GM21619 (cell line): ENCODE data around the gene ZNF778.

ENCODE experiments used
- ATAC-seq: cut with Tn5 transposase; IDR thresholded peaks from one replicate; pipeline ENCODE4 v1.9.1; 2021; ENCODE audit not compliant: unreplicated experiment

Gene ZNF778

DNA sequence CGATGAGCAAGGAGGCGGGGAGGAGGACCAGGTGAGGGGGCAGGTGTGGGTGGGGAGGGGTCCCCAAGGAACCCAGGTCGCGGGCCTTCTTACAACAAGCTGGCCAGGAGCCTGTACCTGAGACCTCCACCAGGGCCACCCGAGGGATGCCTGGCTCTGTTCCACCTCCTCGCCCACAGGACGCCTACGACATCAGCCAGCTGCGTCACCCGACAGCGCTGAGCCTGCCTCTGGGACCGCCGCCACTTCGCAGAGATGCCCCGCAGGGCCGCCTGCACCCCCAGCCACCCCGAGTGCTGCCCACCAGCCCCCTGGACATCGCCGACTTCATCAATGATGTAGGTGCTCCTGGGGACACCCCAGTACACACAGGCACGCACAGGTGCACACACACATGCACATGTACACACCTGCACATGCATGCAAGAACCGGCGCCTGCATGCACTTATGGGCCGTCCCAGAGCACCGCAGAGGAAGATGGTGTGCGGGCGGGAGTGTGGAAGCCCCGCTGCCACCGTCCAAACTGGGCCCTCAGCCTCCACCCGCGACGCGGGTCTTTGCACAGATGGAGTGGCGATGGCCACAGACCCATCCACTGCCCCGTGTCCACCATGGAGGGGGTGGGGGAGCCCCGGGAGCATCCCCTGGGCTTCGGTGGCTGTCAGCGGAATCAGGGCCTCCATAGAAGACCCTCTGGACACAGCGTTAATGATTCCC, 23.8 kb upstream of the ZNF778 start:
- ATAC-seq: no peak

DNA sequence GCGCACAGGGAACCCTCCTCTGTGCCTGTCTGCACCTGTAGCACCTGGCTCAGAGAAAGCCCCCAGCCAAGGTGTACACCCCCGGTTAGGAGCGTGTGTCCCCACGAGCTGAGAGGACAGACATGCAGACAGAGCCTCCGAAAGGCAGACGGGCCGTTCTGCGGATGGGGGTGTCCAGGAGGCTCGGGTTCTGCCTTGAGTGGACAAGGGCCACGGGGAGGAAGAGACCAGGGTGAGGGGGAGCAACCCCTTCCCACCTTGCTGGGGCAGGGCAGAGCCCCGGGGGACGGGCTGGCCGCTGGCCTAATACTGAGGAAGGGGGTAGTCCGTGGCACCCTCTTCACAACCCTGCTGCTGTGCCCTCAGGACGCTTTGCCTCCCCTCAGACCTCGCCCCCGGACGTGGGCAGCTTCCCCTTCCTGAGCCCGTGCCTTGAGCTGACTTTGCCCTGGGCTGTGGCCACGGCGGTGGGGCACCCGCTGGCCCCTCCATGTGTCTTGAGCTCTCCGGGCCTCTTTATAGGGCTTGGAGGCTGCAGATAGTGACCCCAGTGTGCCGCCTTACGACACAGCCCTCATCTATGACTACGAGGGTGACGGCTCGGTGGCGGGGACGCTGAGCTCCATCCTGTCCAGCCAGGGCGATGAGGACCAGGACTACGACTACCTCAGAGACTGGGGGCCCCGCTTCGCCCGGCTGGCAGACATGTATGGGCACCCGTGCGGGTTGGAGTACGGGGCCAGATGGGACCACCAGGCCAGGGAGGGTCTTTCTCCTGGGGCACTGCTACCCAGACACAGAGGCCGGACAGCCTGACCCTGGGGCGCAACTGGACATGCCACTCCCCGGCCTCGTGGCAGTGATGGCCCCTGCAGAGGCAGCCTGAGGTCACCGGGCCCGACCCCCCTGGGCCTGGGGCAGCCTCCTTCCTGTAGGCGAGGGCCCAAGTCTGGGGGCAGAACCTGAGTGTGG, 22.9 kb upstream of the ZNF778 start:
- ATAC-seq: no peak

DNA sequence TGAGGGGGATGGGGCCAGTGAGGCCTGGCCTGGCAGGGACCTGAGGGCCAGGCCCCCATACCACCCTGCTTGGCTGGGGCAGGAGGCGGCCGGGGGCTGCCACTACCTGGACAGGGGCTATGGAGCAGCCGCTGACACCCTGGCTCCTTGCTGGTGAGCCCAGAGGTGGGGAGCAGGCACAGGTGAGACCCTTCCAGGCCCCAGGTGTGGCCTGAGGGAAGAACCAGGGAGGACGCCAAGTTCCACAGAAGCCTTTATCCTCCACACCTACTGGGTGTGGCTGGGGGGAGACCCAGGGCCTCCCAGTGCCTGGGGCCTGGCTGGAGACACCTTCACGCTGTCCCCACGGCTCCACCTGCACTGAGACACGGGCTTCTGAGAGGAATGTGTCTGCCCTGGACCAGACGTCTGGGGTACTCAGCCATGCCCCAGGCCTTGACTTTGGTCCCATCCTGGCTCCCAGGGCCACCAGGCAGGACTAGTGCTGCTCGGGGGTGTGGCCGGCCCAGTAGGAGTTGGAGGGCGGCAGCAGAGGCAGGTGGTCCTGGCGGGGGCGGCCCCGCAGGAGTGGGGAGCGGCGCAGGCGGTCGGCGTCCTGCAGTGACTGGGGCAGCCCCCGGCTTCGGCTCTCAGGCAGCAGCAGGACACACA, 21.9 kb upstream of the ZNF778 start:
- ATAC-seq: no peak

DNA sequence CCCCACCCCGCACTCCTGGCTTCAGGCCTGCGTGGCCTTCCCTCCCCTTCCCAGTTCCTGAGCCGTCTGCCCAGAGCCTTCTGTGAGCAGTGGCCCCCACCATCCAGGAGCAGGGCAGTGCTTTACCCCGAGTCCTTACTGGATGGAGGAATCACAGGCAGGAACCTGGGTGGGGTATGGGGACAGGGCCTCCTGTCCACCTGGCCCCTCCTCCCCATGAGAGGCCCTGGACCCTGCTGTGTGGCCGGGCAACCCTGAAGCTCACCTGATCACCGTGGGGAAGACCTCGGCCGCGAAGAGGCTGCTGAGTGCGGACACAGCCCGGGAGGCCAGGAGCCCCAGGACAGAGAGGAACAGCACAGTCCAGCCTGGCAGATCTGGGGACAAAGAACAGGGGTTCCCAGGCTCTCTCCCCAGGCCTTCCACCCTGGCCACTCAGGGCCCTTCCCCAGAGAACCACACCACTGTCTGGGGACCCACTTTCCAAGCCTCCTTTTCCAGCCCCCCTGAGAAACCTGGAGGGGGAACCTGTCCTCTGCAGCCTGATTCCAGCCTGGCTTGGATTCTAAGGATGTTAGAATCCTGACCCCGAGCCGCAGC, 20.4 kb upstream of the ZNF778 start:
- ATAC-seq: no peak

DNA sequence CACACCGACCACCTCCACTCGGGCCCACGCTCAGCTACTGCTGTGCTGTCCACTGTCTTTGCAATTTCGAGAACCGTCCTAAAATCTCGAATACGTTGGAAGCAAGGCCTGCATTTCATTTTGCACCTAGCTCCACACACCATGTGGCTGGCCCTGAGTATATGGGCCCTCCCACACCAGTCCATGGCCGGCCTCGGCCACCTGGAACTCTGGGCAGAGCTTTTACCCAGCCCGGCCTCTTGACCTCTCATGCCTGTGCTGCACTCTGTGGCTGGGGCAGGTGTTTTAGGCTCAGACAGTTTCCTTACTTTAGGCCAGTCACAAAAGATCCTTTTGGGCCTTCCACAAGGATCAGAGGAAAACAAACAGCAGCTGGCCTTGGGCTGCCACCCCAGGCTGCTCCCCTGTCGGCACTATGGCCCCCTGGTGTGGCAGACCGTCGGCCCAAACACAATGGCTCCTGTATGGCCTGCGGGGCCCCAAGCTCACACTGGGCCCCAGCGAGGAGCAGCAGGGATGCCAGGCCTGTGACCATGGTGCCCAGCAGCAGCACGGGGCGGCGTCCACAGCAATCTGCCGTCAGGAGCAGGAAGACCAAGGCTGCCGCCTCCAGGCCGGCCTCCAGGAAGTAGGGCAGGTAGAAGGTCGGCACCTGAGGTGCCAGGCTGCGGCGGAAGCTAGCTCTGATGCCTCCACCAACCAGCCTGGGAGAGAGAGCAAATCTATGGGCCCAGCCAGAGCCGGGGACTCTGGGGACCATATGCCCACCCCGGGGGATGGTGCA, 19.7 kb upstream of the ZNF778 start:
- ATAC-seq: no peak

DNA sequence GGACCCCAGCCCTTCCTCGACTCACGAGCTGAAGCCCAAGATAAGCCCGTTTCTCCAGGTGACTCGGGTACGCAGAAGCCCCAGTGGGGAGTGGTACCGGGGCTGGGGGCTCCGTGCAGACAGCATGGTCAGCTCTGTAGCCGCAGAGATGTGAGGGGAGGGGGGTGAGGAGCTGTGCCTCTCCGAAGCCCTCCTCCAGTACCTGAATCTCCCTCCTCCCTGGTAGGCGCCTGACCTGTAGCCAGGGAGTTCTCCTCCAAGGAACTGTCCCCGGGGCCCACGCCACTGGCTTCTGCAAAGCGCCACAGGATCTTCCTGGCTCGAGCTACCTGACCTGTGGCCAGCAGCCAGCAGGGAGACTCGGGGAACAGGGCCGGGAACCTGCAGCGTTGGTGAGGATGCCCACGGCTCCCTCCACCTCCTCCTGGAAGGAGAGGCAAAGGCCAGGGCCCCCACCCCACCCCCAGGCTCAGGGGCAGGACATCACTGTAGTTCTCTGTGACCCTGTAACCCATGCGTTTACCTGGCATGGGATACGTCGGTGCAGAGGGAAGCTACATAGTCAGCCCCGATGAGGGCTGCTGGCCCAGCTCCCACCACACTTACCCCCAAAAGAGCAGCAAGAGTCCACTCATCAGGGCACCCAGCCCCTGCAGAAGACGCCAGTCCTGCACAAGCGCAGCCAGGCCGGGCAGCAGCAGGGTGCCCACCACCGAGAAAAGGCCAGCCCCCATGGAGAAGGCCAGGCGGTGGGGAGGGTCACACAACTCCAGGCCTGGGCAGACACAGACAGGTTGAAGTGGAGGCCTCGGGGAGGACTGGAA, 18.9 kb upstream of the ZNF778 start:
- no peak for ATAC-seq

DNA sequence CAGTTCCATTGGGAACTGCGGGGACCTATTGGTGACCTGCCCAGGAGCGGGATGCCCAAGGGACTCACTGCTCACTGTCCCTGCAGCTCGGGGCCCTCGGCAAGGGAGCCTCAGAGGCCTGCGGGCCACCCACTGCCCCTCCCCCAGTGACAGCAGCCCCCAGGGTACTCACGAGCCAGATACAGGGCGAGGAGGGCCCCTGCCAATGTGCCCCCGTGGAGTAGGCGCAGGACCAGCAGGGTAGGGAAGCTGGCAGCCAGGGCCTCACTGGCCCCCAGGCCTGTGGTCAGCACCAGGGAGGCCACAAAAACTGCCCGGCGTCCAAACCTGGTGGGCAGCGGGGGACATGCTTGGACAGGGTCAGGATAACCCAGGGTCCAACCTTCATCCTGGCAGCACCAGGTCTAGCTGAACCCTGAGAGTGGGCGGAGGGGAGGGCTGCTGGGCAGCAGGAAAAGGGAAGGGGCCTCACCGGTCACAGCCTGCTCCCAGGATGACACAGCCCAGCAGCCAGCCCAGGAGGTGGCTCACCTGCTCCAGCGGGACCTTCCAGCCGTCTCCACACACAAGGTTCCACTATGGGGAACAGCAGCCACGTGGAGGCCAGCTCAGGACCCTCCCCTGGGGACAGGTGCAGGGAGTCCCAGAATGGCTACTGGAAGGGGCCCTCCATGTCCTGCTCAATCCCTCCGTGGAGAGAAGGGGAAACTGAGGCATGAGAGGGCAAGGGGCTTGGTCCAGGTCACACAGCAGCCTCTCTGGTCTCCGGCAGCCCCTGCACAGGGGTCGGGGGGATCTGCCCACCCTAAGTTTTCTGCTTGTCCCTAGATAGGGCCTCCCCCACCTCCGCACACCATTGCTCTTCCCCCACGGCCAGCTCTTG, 18.0 kb upstream of the ZNF778 start:
- ATAC-seq: no peak

DNA sequence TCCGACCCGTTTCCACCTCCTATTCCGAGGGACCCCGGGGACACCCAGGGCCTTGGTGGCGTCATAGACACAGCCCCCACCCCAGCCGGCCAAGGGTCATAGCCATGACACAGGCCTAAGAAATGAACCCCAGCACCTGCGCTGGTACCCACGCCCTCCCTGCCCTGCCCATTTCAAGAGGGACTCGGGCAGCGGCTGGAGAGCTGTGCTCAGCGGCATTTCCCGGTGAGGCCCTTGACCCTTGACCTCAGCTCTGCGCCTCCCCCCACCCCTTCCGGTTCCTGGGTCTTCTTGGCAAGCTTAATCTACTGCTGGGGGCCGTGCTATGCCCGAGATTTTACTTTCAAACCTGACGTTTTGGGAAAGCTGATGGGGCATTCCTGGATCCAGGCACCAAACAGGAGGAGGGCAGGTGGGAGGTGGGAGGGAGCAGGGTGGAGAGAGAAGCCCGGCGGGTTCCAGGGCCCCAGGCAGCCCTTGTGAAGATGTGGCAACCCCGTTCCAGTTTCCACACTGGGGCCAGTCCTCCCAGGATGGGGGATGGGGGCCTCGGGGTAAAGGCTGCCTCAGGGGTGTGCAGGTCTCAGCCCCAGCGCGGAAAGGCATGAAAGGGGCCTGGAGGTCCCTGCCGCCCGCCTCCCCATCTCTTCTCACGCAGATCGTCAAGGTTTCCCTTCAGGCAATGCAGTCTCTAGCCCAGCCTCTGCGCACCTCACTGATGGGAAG, 17.2 kb upstream of the ZNF778 start, which contains the start of gene SLC22A31:
SLC22A31 (minus strand) TSS at position 414 of the 726 bp plus-strand sequence; CDS start at position 378, 36 bp downstream.
- ATAC-seq: no peak

DNA sequence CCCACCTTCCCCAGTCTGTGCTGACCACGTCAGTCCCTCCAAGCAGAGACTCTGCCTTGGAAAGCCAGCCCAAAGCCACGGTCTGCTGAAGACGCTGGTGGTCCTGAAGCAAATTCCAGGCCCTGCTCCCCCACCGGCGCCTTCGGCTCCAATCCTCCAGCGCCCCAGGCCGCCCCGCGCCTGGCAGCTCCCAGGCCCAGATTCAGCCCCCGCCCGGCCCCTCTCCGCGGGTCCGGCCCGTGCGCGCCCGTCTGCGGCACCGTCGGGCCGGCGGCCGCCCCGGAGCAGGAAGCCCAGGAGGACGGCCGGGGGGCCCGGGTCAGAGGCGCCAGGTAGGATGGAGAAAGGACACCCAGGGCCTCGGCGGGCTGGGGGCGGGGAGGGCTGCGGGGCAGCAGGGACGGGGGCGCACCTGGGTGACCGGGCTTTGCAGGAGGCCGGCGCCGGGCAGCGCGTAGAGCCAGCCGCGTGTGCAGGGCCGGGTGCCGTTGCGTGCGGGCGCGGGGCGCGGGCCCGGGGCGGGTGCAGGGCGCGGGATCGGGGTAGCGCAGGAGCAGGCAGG, 16.6 kb upstream of the ZNF778 start:
- ATAC-seq: no peak

DNA sequence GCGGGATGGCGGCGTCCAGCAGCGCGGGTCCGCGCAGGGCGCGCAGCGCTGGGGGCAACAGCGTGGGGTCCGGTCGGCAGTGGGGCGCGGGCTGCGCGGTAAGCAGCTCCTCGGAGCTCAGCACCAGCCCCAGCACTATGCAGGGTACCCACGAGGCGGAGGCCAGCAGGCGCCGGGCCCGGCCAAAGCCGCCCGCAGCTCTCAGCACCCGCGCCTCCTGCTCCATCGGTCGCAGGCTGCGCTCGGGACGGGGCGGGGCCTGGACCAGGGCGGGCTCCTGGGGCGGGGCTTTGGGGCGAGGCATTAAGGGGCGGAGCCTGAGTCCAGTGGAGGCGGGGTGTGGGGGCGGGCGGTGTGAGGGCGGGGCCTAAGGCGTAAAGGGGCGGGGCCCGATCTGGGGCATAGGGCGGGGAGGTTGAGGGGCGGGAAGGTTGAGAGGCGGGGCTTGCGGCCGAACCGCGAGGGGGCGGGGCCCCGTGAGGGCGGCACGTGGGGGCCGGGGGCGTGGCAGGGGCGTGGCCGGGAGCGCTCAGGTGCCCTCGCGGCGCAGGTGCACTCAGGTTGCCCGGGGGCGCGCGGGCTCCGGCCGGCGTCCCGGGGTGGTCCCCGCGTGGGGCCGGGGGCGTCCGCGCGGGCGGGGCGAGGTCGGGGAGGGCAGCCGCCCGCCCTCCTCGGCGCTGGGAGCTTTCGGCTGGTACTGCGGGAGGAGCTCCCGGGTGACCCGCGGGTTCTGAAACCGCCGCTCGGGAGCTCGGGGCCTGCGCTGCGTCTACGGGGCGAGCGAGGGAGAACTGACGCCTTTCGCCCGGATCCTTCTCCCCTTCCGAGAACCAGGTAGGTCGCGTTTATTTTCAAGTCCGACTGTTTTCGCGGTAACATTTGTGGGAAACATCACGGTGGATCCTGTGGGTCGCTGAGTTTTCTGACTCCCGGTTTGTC, 15.8 kb upstream of the ZNF778 start:
- ATAC-seq: no peak

DNA sequence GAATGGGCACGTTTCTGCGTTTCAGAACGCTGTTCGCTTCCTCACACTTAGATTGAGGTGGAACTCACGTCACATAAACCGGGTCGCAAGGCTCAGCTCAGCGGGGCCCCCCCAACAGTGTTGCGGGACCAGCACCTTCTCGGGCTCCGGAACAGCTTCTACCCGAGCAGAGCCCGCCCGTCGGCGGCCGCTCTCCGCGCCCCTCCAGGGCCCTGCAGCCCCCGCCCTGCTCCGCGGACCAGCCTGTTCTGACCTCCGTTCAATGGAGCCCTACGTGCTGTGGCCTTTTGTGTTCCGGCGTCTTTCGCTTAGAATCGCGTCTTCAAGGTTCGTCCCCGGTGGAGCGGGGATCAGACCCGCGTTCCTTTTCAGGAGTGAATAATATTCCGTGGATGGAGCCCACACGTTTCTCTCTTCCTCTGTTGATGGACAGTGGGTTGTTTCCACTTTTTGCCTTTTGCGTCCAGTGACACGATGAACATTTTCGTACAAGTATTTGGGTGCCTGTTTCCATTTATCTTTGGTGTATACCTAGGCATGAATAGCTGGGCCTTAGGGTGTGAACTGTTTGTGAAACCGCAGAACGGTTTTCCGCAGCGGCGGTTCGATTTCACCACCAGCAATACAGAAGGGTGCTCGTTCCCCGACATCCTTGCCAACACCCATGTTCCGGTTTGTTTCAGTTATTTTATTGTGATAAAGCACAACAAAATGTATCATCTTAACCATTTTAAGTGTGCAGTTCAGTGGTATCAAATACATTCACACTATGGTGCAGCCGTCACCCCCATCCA, 14.9 kb upstream of the ZNF778 start:
- no peak for ATAC-seq

DNA sequence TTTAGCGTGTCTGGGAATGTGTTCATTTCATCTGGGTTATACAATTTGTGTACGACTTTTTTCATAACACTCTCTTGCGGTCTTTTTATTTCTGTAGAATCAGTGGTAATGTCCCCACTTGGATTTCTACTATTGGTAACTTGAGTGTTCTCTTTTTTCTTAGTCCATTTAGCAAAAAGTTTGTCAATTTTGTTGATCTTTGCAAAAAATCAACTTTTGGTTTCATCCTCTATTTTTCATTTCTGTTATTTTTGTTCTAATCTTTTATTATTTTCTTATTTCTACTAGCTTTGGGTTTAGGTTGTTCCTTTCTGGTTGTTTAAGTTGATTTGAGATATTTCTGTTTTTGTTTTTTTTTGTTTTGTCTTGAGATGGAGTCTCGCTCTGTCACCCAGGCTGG, 9.5 kb upstream of the ZNF778 start:
- no peak for ATAC-seq

DNA sequence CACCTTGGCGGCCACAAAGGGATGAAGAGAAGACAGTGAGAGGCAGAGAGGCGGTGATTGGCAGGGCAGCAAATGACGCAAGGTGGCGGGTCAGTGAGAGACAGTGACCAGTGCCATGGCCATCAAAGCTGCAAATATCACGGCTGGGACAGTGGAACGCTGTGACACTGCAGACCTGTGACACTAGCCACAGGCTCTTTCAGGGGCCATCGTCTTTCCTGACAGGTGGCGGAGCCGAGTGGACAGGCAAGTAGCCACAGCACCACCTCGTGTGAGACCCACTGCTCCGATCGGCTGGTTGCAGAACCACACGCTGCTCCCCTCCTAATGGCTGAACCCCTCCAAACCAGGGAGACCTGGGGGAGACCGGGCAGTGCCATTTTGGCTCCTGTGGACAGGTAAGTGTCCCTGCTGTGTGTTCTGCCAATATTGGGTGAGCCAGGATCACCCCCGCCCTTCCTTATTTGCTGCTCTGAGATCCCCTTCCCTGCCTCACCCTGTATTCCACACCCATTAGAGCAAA, 7.9 kb upstream of the ZNF778 start:
- ATAC-seq: no peak

DNA sequence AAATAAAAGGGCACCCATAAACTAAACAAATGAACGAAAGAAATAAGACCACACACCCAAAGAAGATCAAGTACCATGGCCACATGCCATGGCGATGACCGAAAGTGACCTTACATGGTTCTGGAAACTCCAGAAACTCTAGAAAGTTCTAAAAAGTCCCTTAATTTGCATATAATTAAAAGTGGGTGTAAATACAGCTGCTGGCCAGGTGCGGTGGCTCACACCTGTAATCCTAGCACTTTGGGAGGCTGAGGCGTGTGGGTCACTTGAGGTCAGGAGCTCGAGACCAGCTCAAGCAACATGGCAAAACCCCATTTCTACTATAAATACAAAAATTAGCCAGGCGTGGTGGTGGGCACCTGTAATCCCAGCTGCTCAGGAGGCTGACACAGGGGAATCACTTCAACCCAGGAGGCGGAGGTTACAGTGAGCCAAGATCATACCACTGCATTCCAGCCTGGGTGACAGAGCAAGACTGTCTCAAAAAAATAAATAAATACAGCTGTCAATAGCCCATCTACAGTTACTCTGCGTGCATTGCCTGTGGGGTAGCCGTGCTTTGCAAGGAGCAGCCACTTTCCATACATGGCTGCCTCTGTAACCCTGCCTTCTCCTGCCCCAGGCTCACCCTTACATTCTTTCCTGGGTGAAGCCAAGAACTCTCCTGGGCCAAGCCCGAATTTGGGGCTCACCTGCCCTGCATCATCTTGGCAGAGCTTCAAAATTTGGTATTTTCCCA, 7.2 kb upstream of the ZNF778 start:
- no peak for ATAC-seq
